Loucy (cell line): ENCODE results near the gene SPEM1.

Source experiments
- EZH2phosphoT487 ChIP-seq: fragments of 200-600 bp; IDR thresholded peaks from 2 replicates; pipeline ENCODE4 v1.6.1; 2018; ENCODE audit warnings: antibody characterized with exemption, mild to moderate bottlenecking, moderate library complexity, borderline replicate concordance
- TF ChIP-seq, protein P1 (sequence below): fragments of 200-600 bp; sonication (generic); conservative IDR thresholded peaks from 2 replicates; pipeline ENCODE4 v1.5.1; 2014; ENCODE audit warnings: mild to moderate bottlenecking, antibody characterized with exemption, low read length

DNA sequence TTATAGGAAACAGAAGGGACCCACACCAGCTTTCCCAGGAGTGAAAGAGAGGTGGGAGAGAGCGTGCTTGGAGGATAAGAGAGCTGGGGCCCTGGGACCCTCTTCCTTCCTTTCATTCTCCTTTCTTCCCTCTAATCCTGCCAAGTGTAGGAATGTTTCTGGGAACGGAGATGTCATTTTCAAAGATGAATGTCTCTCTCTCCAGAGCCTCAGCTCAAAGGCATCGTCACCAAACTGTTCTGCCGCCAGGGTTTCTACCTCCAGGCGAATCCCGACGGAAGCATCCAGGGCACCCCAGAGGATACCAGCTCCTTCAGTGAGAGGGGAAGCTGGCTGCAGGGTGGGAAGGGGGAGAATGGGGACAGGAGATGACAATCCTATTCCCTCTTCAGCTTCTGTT is 21.1 kb downstream of the SPEM1 start:
- TF ChIP-seq, protein P1, sequence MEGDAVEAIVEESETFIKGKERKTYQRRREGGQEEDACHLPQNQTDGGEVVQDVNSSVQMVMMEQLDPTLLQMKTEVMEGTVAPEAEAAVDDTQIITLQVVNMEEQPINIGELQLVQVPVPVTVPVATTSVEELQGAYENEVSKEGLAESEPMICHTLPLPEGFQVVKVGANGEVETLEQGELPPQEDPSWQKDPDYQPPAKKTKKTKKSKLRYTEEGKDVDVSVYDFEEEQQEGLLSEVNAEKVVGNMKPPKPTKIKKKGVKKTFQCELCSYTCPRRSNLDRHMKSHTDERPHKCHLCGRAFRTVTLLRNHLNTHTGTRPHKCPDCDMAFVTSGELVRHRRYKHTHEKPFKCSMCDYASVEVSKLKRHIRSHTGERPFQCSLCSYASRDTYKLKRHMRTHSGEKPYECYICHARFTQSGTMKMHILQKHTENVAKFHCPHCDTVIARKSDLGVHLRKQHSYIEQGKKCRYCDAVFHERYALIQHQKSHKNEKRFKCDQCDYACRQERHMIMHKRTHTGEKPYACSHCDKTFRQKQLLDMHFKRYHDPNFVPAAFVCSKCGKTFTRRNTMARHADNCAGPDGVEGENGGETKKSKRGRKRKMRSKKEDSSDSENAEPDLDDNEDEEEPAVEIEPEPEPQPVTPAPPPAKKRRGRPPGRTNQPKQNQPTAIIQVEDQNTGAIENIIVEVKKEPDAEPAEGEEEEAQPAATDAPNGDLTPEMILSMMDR, result no peak
- TF ChIP-seq EZH2phosphoT487, result no peak
